GM21528 (cell line): Measurements from ENCODE around the gene MAGIX.

Source experiments
- ATAC-seq: cut with Tn5 transposase; IDR thresholded peaks from one replicate; pipeline ENCODE4 v1.9.1; 2021; ENCODE audit warnings: mild to moderate bottlenecking, moderate library complexity; ENCODE audit not compliant: unreplicated experiment, low FRiP score

MAGIX gene

DNA sequence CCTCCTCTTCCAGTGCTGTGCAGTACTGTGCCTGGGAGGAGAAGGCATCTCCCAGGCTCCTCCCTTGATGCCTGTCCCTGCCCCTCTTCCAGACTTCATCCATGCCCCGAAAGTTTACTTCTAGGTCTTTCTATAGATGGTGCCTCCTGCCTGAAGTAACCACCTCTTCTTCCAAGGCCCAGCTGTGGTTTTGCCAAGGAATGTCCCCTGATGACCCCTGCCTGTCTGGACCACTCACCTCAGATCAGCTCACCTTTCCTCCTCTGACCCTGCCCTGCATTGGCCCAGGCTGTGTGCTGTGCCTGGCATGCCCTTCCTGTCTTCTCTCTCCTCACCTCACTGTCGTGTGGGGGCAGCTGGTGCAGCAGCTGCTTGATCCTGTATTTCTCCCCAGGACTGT, 16.8 kb downstream of the MAGIX start:
- ATAC-seq: no peak

GRCh38 chrX:49183701-49184281, 21.2 kb downstream of the MAGIX start:
- no peak for ATAC-seq

GRCh38 chrX:49184294-49185281, 22.0 kb downstream of the MAGIX start:
- ATAC-seq: no peak

DNA sequence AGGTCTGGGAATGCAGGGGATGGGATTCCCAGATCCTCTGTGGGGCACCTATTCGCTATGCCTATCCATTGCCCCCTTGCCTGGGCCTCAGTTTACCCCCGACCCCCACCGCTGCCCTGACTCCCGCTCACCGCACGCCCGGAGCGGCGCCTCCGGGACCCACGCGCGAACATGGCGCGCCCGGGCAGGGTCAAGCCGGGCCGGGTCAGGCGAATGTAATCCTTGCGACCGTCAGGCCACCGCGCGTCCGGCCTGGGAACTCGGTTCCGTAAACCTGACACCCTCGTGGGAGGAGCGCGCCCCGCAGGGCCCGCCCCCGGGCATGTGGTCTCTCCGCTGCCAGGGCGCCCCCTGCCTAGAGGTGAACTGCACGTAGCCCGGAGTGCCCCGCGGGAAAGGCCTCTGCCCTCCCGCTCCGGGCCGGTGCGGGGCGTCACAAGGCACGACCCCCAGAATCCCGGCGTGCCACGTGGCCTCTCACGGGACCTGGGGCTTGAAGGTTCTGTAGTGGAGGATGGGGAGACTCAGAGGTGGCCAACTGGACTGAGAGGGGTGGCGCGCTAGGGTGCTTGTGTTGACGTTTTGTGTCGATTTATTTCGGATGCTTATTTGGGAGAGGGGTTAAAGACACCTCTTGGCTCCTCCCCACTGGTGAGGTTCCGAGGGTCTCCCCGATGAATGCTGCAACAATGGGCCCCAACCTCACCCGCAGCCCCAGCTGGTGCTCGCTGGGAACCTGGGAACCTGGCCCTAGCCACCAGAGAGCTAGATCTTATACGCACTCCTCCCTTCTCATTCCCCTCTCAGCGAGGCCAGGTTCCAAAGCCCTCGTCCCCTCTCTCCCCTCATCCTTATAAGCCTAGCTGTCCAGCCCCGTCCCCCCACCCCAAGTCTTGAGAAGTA, 23.8 kb downstream of the MAGIX start, which contains the start of gene PRICKLE3:
TSS of gene PRICKLE3 (minus strand) at position 249 of the 903 bp plus-strand sequence. CDS start at position 173, 76 bp downstream.
- ATAC-seq: peak; percentile 29

- no peak for ATAC-seq
Observed at GRCh38 chrX:49187028-49187394, 24.5 kb downstream of the MAGIX start.

- no peak for ATAC-seq
Observed at GRCh38 chrX:49187526-49187925, 25.0 kb downstream of the MAGIX start.

DNA sequence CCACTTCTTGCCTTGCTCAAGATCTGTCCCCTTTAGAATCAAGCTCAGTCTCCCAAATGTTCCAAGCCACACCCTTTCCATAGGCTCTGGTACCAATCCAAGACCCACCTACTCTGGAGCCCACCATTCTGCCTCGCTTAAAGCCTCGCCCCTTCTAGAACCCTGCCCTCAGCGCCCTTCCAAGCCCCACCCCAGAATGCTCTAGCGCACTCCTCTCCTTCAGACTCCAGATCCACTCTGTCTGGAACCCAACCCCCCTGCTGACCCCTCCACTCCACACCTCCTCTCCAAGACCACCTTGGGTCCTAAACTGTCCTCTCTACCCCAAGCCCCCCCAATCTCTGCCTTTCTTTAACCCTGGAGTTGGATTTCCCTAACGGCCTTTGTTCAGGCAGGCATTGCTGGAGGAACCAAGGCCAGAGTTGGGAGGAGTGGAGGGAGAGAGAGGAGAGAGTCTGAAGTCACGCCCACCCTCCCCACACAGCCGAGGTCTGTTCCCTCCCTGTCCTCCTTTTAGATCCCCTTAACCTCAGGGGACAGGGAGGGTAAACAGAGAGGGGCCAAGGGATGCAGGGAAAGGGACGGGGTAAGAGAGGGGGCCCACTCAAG, 26.0 kb downstream of the MAGIX start:
- no peak for ATAC-seq

GRCh38 chrX:49189606-49190005, 27.0 kb downstream of the MAGIX start:
- ATAC-seq: no peak

DNA sequence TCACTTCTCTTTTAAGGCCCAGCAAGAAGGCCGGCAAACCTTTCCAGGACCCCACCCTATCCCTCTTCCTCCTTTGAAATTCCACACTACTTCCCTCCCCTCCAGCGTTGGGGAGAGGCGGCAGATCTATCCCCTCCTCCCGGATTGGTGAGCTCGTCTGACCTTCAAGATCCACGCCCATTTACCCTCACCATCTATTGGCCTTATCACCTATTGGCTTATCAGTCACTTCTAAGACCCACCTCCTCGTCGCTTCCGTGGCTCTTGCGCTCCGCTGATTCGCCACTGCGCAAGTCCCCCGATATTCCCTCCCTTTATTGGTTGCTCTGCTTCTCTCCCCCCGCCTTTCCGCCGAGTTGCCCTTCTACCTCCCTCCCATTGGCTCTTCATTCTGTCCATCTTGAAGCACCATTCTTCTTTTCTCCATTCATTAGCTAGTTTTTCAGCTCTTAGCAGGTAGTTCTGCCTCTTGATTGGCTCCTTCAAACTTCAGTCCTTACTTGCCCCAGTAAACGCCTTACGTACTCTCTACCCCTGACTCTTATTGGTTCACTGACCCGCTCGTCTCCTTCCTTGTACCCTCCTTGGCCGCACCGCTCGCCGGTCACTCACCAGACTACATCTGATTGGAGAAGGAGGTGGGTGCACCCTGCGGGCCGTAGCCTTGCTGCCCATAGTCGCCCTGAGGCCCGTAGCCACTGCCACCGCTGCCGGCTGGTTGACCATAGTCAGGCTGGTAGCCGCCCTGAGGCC, 28.4 kb downstream of the MAGIX start:
- peak; percentile 88 for ATAC-seq

- ATAC-seq: peak; percentile 26
Observed at GRCh38 chrX:49191574-49192011, 29.0 kb downstream of the MAGIX start.

GRCh38 chrX:49192722-49193328, 30.3 kb downstream of the MAGIX start:
- no peak for ATAC-seq

DNA sequence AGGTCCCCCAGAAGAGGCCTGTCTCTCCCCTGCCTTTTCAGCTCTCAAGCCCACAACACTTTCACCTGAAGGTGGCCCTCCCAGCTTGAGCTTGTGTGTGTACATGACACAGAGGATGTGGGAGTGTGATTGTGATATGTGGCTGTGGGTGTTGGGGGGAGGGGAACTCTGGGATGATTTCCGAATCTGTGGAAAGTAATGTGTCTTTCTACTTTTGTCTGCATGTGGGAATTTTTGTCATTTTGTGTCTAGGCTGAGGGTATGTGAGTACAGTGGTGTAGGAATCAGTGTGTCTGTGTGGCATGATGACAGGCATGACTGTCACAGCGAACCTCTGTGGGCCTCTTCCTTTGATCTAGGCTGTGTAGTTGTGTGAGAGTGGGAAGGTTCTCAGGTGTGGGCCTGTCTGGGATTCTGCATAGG, 31.0 kb downstream of the MAGIX start:
- no peak for ATAC-seq

- ATAC-seq: no peak
Observed at GRCh38 chrX:49197543-49198087, 35.1 kb downstream of the MAGIX start.

DNA sequence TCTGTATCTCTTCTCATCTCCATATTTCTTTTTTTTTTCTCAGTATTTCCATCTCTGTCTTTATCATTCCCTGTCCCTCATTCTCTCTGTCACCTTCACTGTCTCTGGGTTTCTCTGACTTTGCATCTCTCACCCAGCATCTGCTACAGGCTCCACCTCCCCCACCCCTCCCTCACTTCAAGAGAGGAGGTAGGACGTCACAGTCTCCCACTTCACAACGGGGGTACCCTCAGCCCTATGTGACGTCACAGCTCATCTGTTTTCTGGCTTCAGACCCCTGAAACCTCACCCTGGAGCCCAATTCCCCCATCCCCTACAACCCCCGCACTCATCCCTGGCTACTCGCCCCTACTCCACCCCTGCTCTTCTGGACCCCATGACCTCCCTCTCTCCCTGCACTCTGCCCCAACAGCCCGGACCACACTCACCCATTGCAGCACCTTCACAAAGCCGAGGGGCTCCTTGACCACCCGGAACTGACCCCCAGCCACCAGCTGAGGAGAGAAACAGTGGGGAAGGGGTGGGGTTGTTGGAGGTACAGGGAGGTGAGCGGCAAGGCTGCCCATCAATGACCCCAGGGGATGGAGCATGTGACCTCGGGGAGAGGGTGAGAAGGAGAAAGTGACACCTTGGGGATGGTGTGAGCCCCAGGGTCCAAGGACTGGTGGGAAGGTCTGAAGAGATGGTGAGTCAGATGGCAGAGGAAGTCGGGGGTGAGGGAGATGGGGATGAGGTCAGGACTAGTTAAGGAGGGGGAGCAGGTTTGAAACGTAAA, 36.2 kb downstream of the MAGIX start:
- no peak for ATAC-seq

DNA sequence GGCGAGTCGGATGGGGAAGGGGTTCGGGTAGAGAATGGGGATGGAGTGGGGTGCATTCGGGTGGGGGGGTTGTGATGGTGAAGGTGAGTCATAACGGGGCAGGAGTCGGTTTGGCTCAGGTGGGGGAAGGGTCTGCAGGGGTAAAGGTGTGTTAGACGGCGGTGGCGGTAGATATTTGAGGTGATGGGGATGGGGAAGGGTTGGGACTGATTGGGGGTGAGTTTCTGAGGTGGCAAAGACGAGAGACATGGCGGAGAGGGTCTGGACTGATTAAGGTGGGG, 36.7 kb downstream of the MAGIX start:
- ATAC-seq: no peak

DNA sequence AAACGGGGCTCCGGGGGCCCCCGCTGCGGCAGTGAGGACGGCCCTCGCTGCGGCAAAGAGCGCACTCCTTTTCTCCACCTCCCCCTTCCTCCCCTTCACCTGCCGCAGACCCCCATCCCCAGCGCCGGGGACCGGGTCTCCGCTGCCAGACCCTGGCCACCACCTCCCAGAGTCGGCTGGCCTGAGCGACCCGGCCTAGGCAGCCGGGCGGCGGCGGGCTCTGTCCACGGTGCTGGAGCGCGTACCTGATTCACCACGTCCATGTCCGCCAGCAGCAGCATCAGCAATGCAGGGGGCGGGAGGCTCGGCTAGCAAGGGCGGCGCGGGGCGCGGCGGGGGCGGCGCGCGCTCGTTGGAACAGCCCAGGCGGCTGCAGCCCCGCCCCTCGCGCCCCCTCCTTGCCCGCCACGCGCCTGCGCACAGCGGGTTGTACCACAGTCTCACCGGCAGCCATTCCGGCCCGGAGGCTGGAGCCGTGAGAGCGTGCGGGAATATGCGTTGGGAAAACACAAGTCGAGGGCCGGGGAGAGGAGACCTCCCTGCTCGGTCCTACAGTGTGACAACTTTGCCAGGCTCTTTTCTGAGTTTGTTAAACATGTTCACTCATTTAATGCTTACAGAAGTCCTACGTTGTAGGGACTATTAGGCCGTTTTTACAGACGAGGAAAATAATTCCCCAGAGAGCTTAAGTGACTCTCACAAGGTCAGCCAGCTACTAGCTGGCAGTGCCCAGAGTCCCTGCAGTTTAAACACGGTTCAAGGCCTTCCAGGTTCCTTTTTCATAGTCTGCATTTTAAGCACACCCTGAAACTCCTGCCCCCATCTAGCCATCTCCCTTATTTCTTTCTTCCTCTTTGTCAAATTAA, 37.6 kb downstream of the MAGIX start, which contains the start of gene SYP:
TSS of gene SYP (minus strand) at position 288 of the 866 bp plus-strand sequence. CDS start at position 281, 7 bp downstream.
- ATAC-seq: peak; percentile 92

GRCh38 chrX:49202022-49202421, 39.5 kb downstream of the MAGIX start:
- ATAC-seq: no peak
